GM12878 (cell line): Measurements from ENCODE around the gene KTN1.

Experiments used
- CTCF ChIP-seq, 3 experiments: IDR thresholded peaks in 2 of 3; conservative IDR thresholded peaks in 1 of 3; 2 replicates each; pipeline ENCODE4 v1.5.1; 2011; ENCODE audit warnings: low read depth in 3 of 3, low read length in 3 of 3, mild to moderate bottlenecking in 3 of 3, control low read depth in 2 of 3, moderate library complexity in 2 of 3, inconsistent platforms in 1 of 3, mixed read lengths in 1 of 3; ENCODE audit not compliant: control insufficient read depth in 2 of 3, insufficient read depth in 1 of 3; ENCODE audit errors: extremely low read depth in 1 of 3
- MEF2A ChIP-seq: IDR thresholded peaks from 2 replicates; pipeline ENCODE4 v1.6.1; 2011; ENCODE audit warnings: low read depth, mild to moderate bottlenecking, low read length, moderate library complexity; ENCODE audit not compliant: insufficient read depth
- TARDBP ChIP-seq: IDR thresholded peaks from 2 replicates; pipeline ENCODE4 v1.6.1; 2016; ENCODE audit warnings: borderline replicate concordance
- TF ChIP-seq, protein P1 (sequence below): IDR thresholded peaks from 2 replicates; pipeline ENCODE4 v1.6.1; 2011; ENCODE audit warnings: borderline replicate concordance, low read depth, mild to moderate bottlenecking, moderate library complexity, mixed read lengths, low read length; ENCODE audit not compliant: insufficient read depth; ENCODE audit errors: extremely low read length

- TF ChIP-seq, protein P1, sequence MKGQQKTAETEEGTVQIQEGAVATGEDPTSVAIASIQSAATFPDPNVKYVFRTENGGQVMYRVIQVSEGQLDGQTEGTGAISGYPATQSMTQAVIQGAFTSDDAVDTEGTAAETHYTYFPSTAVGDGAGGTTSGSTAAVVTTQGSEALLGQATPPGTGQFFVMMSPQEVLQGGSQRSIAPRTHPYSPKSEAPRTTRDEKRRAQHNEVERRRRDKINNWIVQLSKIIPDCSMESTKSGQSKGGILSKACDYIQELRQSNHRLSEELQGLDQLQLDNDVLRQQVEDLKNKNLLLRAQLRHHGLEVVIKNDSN: no peak
- TF ChIP-seq TARDBP: no peak
- no peak for TF ChIP-seq MEF2A
- TF ChIP-seq CTCF (IDR thresholded peaks at IDR 0.05 in 2 of 3, conservative IDR thresholded peaks at IDR 0.05 in 1 of 3; ENCODE audit: control insufficient read depth in 2 of 3, extremely low read depth in 1 of 3, insufficient read depth in 1 of 3, low read depth in 3 of 3, low read length in 3 of 3): no peak
Observed at GRCh38 chr14:55684956-55685584, 105.1 kb downstream of the KTN1 start.
